LNCAP (cell line): ENCODE results near the gene ITGA3.

Experiments used
- TF ChIP-seq, protein P1 (sequence below): fragments of 450-650 bp; IDR thresholded peaks from 2 replicates; pipeline ENCODE4 v1.5.1; 2017; ENCODE audit warnings: mild to moderate bottlenecking

The ITGA3 gene

GRCh38 chr17:50137042-50137441 lies 81.1 kb downstream of the ITGA3 start:
- TF ChIP-seq, protein P1, sequence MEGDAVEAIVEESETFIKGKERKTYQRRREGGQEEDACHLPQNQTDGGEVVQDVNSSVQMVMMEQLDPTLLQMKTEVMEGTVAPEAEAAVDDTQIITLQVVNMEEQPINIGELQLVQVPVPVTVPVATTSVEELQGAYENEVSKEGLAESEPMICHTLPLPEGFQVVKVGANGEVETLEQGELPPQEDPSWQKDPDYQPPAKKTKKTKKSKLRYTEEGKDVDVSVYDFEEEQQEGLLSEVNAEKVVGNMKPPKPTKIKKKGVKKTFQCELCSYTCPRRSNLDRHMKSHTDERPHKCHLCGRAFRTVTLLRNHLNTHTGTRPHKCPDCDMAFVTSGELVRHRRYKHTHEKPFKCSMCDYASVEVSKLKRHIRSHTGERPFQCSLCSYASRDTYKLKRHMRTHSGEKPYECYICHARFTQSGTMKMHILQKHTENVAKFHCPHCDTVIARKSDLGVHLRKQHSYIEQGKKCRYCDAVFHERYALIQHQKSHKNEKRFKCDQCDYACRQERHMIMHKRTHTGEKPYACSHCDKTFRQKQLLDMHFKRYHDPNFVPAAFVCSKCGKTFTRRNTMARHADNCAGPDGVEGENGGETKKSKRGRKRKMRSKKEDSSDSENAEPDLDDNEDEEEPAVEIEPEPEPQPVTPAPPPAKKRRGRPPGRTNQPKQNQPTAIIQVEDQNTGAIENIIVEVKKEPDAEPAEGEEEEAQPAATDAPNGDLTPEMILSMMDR = no peak

- TF ChIP-seq, protein P1 = no peak
These were observed 83.4 kb downstream of the ITGA3 start for GRCh38 chr17:50139185-50139783.
